Cardiac atrium fibroblast (primary cell): ENCODE results near the gene IGFBP4. TPM values are rescaled to one million over a fixed set of nuclear protein-coding genes. Genes with fewer than 3 reads are reported as not detected.

Experiments
- total RNA-seq: library from RNA; depleted of rRNA; stranded (reverse); fragments of >200 nt; gene quantifications from 2 replicates; pipeline ENCODE4 v1.2.3, GENCODE V29; 2015

IGFBP4 gene
- 197 and 334 TPM in 2 replicates for total RNA-seq

GRCh38 chr17:40443196-40443987 lies at the start of gene IGFBP4:
TSS of gene IGFBP4 (plus strand) at chr17:40443450. CDS start at chr17:40443736, 286 bp downstream.

GRCh38 chr17:40417609-40418427 lies 25.4 kb upstream of the IGFBP4 start, which contains the start of gene TOP2A:
TSS of gene TOP2A (minus strand) at chr17:40417896. CDS start at chr17:40417791, 105 bp downstream.

GRCh38 chr17:40501499-40501911 lies 58.3 kb downstream of the IGFBP4 start, which contains the start of gene TNS4:
TSS of gene TNS4 (minus strand) at chr17:40501623. CDS start at chr17:40496425, 5,198 bp downstream.

Other genes with a start within 250 kb of the IGFBP4 start
- gene WIPF2, start 224.1 kb upstream of the IGFBP4 start, total RNA-seq: 8.1 and 11.0 TPM in 2 replicates
- gene CDC6, start 155.6 kb upstream of the IGFBP4 start, total RNA-seq: 5.2 and 9.6 TPM in 2 replicates
- 35.6 and 63.9 TPM in 2 replicates for gene RARA, start 134.3 kb upstream of the IGFBP4 start, total RNA-seq
- 1.3 TPM in 1 of 2 replicates, not detected in the other for gene GJD3, start 78.7 kb upstream of the IGFBP4 start, total RNA-seq
- gene TOP2A, start 25.6 kb upstream of the IGFBP4 start, total RNA-seq: 20.9 and 34.5 TPM in 2 replicates
- gene TNS4, start 58.2 kb downstream of the IGFBP4 start, total RNA-seq: 0.16 TPM in 1 of 2 replicates, not detected in the other
- gene CCR7, start 122.0 kb downstream of the IGFBP4 start, total RNA-seq: not detected in 2 replicates
- 53.3 and 55.4 TPM in 2 replicates for gene SMARCE1, start 204.4 kb downstream of the IGFBP4 start, total RNA-seq
- gene KRT222, start 221.7 kb downstream of the IGFBP4 start, total RNA-seq: not detected in 2 replicates